GM19328 (cell line): ENCODE data around the gene IPO4.

Experiments used
- ATAC-seq: cut with Tn5 transposase; IDR thresholded peaks from one replicate; pipeline ENCODE4 v1.9.1; 2021; ENCODE audit warnings: mild to moderate bottlenecking, moderate library complexity; ENCODE audit not compliant: unreplicated experiment

Gene IPO4

GRCh38 chr14:24195186-24196070 lies 6.8 kb upstream of the IPO4 start, which contains the start of gene TM9SF1:
TM9SF1 (minus strand) TSS chr14:24195441; CDS start chr14:24195019, 422 bp downstream.
- peak; percentile 82 for ATAC-seq

DNA sequence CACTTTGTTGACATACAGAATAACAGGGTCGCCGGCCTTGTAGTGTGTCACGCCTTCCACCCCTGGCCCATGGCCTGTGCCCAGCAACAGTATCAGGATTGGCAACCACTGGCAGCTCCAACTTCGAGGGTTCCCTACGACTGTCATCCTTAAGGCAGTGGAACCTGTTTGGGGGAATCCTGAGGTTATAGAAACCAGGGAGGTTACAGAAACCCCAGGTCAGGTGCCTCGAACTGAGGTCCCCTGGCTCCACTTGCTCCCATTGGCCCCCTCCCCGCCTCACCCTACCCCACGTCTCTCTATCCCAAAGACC lies 6.2 kb upstream of the IPO4 start:
- no peak for ATAC-seq

DNA sequence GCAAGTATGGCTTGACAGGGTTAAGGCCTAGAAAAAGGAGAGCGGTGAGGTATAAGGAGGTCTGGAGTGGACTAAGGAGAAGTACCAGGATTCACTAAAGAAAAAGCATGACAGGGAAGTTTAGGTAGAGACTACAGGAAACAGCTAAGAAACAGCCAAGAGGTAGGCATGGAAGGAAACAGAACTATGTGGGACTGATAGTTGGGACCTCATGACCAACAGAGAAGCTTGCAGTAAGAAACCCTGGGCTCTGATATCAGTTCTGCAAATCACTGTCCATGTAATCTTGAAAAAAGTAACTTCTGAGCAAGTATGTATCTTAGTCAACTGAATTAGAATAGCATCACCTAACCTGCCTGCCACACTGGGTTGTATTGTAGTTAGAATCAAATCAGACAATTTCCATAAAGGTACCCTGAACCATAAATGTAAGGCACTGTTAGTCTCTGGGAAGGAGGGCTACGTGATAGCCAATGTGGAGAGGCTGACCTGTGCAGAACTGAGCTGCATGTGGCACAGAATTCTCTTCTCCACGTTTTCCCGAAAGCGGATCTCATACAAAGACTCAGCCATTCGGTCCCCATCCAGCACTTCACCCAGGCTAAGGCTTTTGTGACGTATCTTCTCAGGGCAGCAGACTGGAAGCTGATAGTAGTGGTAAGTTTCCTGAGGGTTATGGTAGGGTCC lies 5.7 kb upstream of the IPO4 start:
- no peak for ATAC-seq

DNA sequence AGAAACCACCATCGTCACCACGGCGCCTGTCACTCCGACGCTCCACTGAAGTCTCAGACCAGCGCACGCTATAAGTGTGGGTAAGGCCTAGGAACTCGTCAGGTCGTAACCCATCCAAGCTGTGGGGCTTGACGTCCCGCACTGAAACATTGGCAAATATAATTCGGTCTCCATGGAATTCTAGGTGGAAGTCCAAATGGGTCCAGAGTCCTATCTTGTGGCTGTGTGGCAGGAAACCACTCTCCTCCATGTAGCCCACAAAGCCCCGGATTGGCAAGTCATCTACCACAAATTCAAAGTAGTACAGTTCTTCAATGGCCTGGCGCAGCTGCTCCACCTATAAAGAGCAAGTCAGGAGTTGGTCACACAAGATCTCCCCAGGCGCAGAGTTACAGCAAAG lies 4.3 kb upstream of the IPO4 start:
- ATAC-seq: no peak

DNA sequence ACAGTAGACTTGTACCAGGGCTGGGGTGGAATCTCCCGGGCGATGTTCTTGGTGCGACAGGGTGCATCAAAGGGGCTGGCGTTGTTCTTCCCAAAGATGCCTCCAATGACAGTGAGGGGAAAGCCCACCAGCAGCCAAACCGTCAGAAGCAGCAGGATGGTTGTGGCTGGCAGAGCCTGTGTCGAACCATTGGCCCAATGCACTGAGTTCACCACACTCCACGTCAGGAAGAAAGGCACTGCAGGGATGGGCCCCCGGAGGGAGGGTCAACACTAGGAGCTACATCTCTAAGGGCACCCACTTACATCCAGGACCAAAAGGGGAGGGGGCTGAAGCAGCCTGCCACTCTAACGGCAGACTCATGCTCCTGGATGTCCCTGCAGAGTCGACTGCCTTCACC lies 1.8 kb upstream of the IPO4 start:
- no peak for ATAC-seq

GRCh38 chr14:24189460-24189859 lies 844 bp upstream of the IPO4 start:
- ATAC-seq: no peak

DNA sequence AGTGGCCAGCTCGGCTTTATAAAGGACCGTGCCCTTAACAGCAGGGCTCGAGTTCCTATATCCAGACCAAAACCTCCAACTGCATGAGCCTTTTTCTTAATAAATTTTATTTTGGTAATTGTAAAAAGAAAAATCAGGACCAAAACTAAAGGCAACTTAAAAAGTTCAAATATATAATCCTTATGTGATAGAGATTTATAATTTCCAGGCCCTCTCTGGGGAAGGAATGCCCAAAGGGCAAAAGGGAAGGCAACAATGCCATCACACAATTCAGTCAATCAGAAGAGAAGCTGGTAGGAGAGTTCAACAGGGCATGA lies 401 bp upstream of the IPO4 start:
- ATAC-seq: no peak

DNA sequence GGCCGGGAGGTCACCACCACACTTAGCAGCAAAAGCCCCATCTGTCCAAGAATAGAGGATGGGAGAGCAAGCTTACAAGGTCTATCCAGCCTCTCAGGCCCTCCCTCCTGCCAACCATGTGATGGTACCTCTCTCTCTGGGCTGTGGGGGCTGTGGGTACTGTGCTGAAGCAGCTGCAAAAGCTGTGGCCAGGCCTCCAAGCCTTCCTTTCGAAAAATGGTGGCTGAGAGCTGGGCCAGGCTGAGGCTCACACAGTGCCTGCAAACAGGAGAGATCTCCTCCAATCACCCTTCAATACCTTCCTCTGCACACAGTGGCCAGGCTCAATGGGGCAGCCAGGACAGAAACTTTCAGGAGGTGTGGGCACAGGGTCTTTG lies 1.1 kb downstream of the IPO4 start:
- no peak for ATAC-seq

DNA sequence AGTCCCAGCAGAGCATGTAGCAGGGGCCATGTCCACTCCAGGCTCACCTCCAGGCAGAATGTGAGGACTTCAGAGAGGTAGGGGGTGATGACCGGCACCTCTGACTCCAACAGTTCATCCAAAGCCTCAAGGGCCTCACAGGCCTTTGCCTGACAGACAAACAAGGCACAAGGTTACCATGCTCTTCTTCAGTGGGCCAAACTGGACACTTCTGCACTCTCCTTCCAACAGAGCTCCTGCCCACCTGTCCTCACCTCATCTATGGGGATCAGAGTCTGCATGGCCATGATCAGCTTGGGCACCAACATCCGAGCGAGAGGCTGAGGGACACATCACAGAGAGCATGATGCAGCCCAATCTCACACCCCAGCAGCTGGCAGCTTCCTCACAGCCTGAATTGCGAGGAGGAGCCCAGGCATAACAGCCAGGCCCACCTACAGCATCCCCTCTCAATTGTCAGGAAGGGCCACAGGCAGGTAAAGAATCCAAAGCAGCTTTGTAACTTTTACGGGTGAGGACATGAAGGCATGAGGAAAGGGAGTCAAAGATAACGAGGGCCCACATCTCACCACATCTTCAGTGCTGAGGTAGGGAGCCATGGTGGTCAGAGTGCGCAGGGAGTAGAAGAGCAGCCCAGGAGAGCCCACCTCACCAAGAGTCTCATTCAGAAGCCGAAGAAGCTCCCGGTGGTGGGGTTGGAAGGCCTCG lies 1.6 kb downstream of the IPO4 start:
- no peak for ATAC-seq

DNA sequence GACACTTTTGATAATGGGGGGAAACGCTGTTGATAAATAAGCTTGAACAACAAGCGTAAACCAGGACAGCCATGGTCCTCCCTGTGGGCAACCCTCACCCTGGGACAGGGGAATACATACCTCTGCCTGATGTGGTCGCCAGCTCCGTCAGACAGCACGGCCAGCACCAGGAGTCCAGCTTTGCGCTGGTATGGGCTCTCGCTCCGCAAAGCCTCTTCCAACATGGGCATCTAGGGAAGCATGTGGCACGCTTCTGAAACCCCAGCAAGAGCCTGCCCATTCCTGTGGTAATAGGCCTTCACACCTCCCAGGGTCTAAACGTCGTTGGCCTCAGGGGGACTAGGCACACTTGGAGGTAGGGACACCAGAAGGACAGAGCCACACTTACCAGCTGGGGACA lies 2.9 kb downstream of the IPO4 start:
- no peak for ATAC-seq

GRCh38 chr14:24185026-24185425 lies 3.6 kb downstream of the IPO4 start:
- ATAC-seq: no peak

GRCh38 chr14:24184104-24184970 lies 4.3 kb downstream of the IPO4 start:
- ATAC-seq: no peak

DNA sequence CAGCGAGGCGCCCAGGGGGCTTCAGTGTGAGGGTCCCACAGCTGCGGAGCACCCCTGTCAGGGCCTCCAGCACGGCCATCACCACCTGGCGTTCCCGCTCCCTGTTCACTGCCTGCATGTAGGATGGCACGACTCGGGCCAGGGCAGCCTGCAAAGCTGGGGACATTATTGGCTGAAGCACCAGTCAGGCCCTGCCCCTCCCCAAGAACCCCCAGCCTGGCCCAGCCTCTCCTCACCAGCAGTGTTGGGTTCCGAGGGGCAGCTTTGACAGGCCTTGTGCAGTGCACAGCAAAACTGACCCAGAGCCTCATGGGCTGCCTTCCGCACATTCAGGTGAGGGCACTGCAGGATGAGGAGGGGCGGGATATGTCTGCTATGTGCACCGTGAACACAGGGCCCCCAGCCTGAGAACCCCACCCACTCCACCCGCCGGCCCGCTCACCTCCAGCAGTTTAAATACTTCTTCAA lies 5.6 kb downstream of the IPO4 start:
- no peak for ATAC-seq

DNA sequence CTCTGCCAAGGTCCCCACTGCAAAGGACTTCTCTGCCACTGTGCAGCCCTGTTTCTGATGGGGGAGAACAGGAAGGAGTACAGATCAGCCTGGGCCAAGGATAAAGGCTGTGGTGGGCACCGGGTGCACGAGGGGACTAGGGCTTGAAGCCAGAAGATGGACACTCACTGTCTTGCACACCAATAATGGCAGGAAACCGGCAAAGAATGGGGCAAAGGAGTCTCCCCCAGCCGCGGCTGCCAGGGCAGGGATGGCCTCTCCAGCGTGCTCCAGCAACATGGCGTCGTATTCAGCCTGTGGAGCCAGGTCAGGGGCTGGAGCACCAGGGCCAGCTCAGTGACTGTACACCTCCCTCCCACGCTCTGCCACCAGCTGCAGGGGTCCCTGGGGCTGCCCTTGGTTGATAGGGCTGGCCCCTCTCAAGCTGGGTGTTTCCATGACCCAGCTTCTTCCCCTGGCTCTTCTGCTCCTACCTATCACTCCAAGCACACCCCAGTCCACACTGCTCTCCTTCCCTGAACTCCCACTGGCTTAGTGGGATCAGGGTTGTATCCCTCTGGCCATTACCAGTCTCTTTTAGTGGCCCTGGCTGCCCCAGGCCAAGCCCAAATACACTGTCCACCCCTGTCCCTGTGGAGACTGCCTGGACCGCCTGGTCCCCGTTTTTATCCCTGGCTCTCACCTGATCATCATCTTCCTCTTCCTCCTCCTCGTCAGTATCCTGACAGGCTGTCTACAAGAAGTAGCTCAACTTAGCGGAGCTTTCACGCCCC lies 6.3 kb downstream of the IPO4 start:
- ATAC-seq: no peak

- ATAC-seq: no peak
Observed at GRCh38 chr14:24181371-24182077, 7.1 kb downstream of the IPO4 start.

GRCh38 chr14:24179961-24180796 lies 8.4 kb downstream of the IPO4 start:
- no peak for ATAC-seq

- ATAC-seq: no peak
Observed at GRCh38 chr14:24179294-24179960, 9.2 kb downstream of the IPO4 start.
